Measurements from ENCODE around the gene TENM4. TPM values are rescaled to one million over a fixed set of nuclear protein-coding genes. Genes with fewer than 3 reads are reported as not detected.

The TENM4 gene
- total RNA-seq, 1 experiment from 2014 or later = 9.9 TPM

- intact Hi-C loops (cut with micrococcal nuclease) = no loop called here
- Mint-ChIP-seq H3K4me3 (ENCODE audit: unreplicated experiment) (no peak overlapping the region), H3K36me3 (ENCODE audit: insufficient read depth, unreplicated experiment) (no peaks in the 10 kb centered on the region), H3K27me3 (ENCODE audit: insufficient read depth, unreplicated experiment) (no peaks in the 10 kb centered on the region), H3K27ac (ENCODE audit: low read depth, unreplicated experiment) (no peak overlapping the region), H3K9me3 (ENCODE audit: unreplicated experiment) (no peaks in the 10 kb centered on the region), H3K4me1 (ENCODE audit: insufficient read depth, unreplicated experiment) (peaks cover 13% of the 10 kb centered on the region)
- no TSS peak for BruUV-seq (replicated peaks)
- no peak for DNase-seq (ENCODE audit: unreplicated experiment)
- POLR2A ChIA-PET = interaction anchor here (1.4 kb wide), 1 partner anchor 179 kb away, joined by 3 read pairs; no protein-coding TSS in a partner anchor
- TF ChIP-seq CTCF (IDR thresholded peaks at IDR 0.05; ENCODE audit: unreplicated experiment) = no peak
- CTCF ChIA-PET = interaction anchor here (2.8 kb wide), 1 partner anchor 15 kb away, joined by 8 read pairs; no protein-coding TSS in a partner anchor
Observed at GRCh38 chr11:78783846-78784245, 657.0 kb downstream of the TENM4 start.

- Mint-ChIP-seq H3K27ac (ENCODE audit: low read depth, unreplicated experiment) (no peak overlapping the region), H3K4me3 (ENCODE audit: unreplicated experiment) (no peak overlapping the region), H3K36me3 (ENCODE audit: insufficient read depth, unreplicated experiment) (no peaks in the 10 kb centered on the region), H3K9me3 (ENCODE audit: unreplicated experiment) (no peaks in the 10 kb centered on the region), H3K27me3 (ENCODE audit: insufficient read depth, unreplicated experiment) (no peaks in the 10 kb centered on the region), H3K4me1 (ENCODE audit: insufficient read depth, unreplicated experiment) (peaks cover 13% of the 10 kb centered on the region)
- no TSS peak for BruUV-seq (replicated peaks)
- ChIA-PET CTCF (interaction anchor here (0.6 to 2.8 kb wide), 2 partner anchors 15 to 525 kb away, joined by 3 to 8 read pairs; no protein-coding TSS in a partner anchor), POLR2A (interaction anchor here (1.4 kb wide), 1 partner anchor 180 kb away, joined by 3 read pairs; no protein-coding TSS in a partner anchor)
- no peak for TF ChIP-seq CTCF (IDR thresholded peaks at IDR 0.05; ENCODE audit: unreplicated experiment)
- DNase-seq (ENCODE audit: unreplicated experiment) = no peak
- intact Hi-C loops (cut with micrococcal nuclease) = no loop called here
Observed at GRCh38 chr11:78783301-78783700, 657.5 kb downstream of the TENM4 start.

GRCh38 chr11:78782725-78783124 lies 658.1 kb downstream of the TENM4 start:
- no peak for DNase-seq (ENCODE audit: unreplicated experiment)
- ChIA-PET CTCF (interaction anchor here (0.6 kb wide), 1 partner anchor 525 kb away, joined by 3 read pairs; no protein-coding TSS in a partner anchor), POLR2A (interaction anchor here (1.4 kb wide), 1 partner anchor 180 kb away, joined by 3 read pairs; no protein-coding TSS in a partner anchor)
- H3K4me1 Mint-ChIP-seq (ENCODE audit: insufficient read depth, unreplicated experiment) = peaks cover 13% of the 10 kb centered on the region
- intact Hi-C loops (cut with micrococcal nuclease) = no loop called here
- H3K27ac Mint-ChIP-seq (ENCODE audit: low read depth, unreplicated experiment) = no peak overlapping the region
- H3K4me3 Mint-ChIP-seq (ENCODE audit: unreplicated experiment) = no peak overlapping the region
- no peaks in the 10 kb centered on the region for H3K9me3 Mint-ChIP-seq (ENCODE audit: unreplicated experiment)
- H3K36me3 Mint-ChIP-seq (ENCODE audit: insufficient read depth, unreplicated experiment) = no peaks in the 10 kb centered on the region
- no peaks in the 10 kb centered on the region for H3K27me3 Mint-ChIP-seq (ENCODE audit: insufficient read depth, unreplicated experiment)
- BruUV-seq (replicated peaks) = no TSS peak
- no peak for TF ChIP-seq CTCF (IDR thresholded peaks at IDR 0.05; ENCODE audit: unreplicated experiment)

- H3K36me3 Mint-ChIP-seq (ENCODE audit: insufficient read depth, unreplicated experiment) = no peaks in the 10 kb centered on the region
- DNase-seq (ENCODE audit: unreplicated experiment) = no peak
- no peak overlapping the region for H3K27ac Mint-ChIP-seq (ENCODE audit: low read depth, unreplicated experiment)
- TF ChIP-seq CTCF (IDR thresholded peaks at IDR 0.05; ENCODE audit: unreplicated experiment) = no peak
- ChIA-PET POLR2A (interaction anchor here (1.1 kb wide), 1 partner anchor 38 kb away, joined by 4 read pairs; no protein-coding TSS in a partner anchor), CTCF (interaction anchor here (1.9 kb wide), 1 partner anchor 135 kb away, joined by 10 read pairs; no protein-coding TSS in a partner anchor)
- peaks cover 13% of the 10 kb centered on the region for H3K4me1 Mint-ChIP-seq (ENCODE audit: insufficient read depth, unreplicated experiment)
- intact Hi-C loops (cut with micrococcal nuclease) = no loop called here
- no TSS peak for BruUV-seq (replicated peaks)
- no peaks in the 10 kb centered on the region for H3K27me3 Mint-ChIP-seq (ENCODE audit: insufficient read depth, unreplicated experiment)
- no peak overlapping the region for H3K4me3 Mint-ChIP-seq (ENCODE audit: unreplicated experiment)
- H3K9me3 Mint-ChIP-seq (ENCODE audit: unreplicated experiment) = no peaks in the 10 kb centered on the region
Observed at GRCh38 chr11:78780889-78781288, 659.9 kb downstream of the TENM4 start.

Measured in MCF 10A (cell line).